ENCODE data around the gene CDHR3. TPM values are rescaled to one million over a fixed set of nuclear protein-coding genes. Genes with fewer than 3 reads are reported as not detected.
"Not testable (repeated sequence)": the region's sequence is repeated elsewhere in the genome, so short reads cannot be mapped to it uniquely, and the experiment has no call there.

The CDHR3 gene
- total RNA-seq, 4 donors from 2014 or later = 5.4 to 7.9 (median 5.9) TPM; not detected in 1

GRCh38 chr7:105980645-105981396, 17.8 kb downstream of the CDHR3 start:
- Histone ChIP-seq H3K4me3 (no peak overlapping the region), H3K27me3 (no peaks in the 10 kb centered on the region), H3K36me3 (no peaks in the 10 kb centered on the region), H3K27ac (no peak overlapping the region), H3K4me1 (no peaks in the 10 kb centered on the region), H3K9me3 (no peaks in the 10 kb centered on the region)
- TF ChIP-seq CTCF (IDR thresholded peaks at IDR 0.05) (no peak), POLR2A (IDR thresholded peaks at IDR 0.05) (no peak)
- intact Hi-C loops (cut with DNase I; ENCODE audit: low total_unique reads) = no loop called here
- no peak for DNase-seq

- intact Hi-C loops (cut with DNase I; ENCODE audit: low total_unique reads) = no loop called here
- TF ChIP-seq CTCF (IDR thresholded peaks at IDR 0.05) (no peak), POLR2A (IDR thresholded peaks at IDR 0.05) (no peak)
- no peaks in the 10 kb centered on the region for H3K4me1 ChIP-seq
Measured at GRCh38 chr7:105982388-105982787, 19.3 kb downstream of the CDHR3 start.

GRCh38 chr7:105984808-105985207, 21.7 kb downstream of the CDHR3 start:
- H3K4me1 ChIP-seq; H3K27ac ChIP-seq; H3K4me3 ChIP-seq; H3K9me3 ChIP-seq; intact Hi-C loops (cut with DNase I; ENCODE audit: low total_unique reads); H3K27me3 ChIP-seq; DNase-seq; H3K36me3 ChIP-seq: not testable (repeated sequence)

More at GRCh38 chr7:105982388-105982787, 19.3 kb downstream of the CDHR3 start:
- Histone ChIP-seq H3K36me3 (no peaks in the 10 kb centered on the region), H3K27ac (no peak overlapping the region), H3K27me3 (no peaks in the 10 kb centered on the region), H3K4me3 (no peak overlapping the region), H3K9me3 (no peaks in the 10 kb centered on the region)
- no peak for DNase-seq

- Histone ChIP-seq H3K4me1 (no peaks in the 10 kb centered on the region), H3K4me3 (no peak overlapping the region), H3K27ac (no peak overlapping the region), H3K9me3 (no peaks in the 10 kb centered on the region), H3K27me3 (no peaks in the 10 kb centered on the region), H3K36me3 (no peaks in the 10 kb centered on the region)
- no peak for TF ChIP-seq CTCF (IDR thresholded peaks at IDR 0.05)
- no peak for TF ChIP-seq POLR2A (IDR thresholded peaks at IDR 0.05)
- DNase-seq = no peak
- intact Hi-C loops (cut with DNase I; ENCODE audit: low total_unique reads) = no loop called here
Measured at GRCh38 chr7:105985229-105985628, 22.2 kb downstream of the CDHR3 start.

- DNase-seq = no peak
- Histone ChIP-seq H3K9me3 (no peaks in the 10 kb centered on the region), H3K4me1 (no peaks in the 10 kb centered on the region), H3K27me3 (no peaks in the 10 kb centered on the region), H3K4me3 (no peak overlapping the region), H3K36me3 (no peaks in the 10 kb centered on the region), H3K27ac (no peak overlapping the region)
- intact Hi-C loops (cut with DNase I; ENCODE audit: low total_unique reads) = no loop called here
- TF ChIP-seq POLR2A (IDR thresholded peaks at IDR 0.05) (no peak), CTCF (IDR thresholded peaks at IDR 0.05) (no peak)
Measured at GRCh38 chr7:105985672-105986215, 22.7 kb downstream of the CDHR3 start.
